GM18868 (cell line): ENCODE data around the gene ELOB.

Source experiments
- ATAC-seq: cut with Tn5 transposase; IDR thresholded peaks from one replicate; pipeline ENCODE4 v1.9.1; 2021; ENCODE audit warnings: mild to moderate bottlenecking, moderate library complexity; ENCODE audit not compliant: unreplicated experiment

ELOB gene

DNA sequence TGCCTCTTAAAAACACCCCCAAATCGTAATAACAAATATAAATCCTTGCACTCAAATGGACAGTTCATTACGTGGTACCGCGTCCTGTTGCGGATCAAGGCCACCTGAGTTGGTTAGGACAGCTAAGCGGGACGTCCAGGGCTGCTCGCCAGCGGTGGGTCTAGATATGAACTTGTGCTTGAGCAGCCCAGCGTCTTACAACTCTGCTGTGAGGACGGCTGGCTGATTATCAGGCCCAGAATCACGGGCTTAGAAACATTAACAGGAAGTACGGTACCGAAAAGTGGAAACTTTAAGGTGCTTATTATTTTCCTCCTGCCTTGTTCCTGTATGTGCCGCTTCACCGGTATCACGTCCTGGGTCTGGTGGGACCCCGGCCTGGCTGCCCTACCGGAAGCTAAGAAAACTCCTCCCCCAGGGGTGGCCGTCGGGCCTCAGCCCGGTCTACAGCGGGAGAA lies 25.5 kb downstream of the ELOB start:
- no peak for ATAC-seq

DNA sequence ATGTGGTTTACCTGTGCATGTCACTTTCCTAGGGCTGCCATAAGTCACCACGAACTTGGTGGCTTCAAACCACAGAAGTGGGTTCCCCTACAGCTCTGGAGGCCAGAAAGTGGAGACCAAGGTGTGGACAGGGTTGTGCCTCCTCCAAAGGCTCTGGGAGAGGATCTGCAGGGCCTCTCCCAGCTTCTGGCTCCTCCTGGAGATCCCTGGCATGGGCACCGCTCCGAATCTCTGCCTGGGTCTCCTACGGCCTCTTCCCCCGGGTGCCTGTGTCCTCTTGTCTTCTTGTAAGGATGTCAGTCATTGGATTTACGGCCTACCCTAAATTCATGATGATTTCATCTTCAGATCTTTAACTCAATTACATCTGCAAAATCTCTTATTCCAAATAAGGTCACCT lies 27.1 kb downstream of the ELOB start:
- ATAC-seq = no peak

DNA sequence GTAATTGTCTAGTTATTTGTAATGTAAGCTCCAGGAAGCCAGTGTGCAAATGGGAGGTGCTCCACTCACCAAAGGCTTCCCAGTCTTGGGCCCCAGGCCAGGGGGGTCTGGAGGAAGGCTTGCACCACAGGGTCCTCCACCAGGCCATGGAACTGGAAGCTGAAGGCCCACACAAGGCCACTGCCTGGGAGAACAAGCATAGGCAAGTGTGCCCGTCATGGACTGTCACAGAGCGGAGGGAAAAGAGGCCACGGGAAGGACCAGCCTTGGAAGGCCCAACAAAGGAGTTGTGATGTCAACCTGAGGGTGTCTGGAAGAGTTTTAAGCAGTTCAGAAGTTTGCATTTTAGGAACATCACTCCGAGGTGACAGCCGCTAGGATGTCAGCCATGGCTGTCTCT lies 27.6 kb downstream of the ELOB start:
- ATAC-seq = no peak

DNA sequence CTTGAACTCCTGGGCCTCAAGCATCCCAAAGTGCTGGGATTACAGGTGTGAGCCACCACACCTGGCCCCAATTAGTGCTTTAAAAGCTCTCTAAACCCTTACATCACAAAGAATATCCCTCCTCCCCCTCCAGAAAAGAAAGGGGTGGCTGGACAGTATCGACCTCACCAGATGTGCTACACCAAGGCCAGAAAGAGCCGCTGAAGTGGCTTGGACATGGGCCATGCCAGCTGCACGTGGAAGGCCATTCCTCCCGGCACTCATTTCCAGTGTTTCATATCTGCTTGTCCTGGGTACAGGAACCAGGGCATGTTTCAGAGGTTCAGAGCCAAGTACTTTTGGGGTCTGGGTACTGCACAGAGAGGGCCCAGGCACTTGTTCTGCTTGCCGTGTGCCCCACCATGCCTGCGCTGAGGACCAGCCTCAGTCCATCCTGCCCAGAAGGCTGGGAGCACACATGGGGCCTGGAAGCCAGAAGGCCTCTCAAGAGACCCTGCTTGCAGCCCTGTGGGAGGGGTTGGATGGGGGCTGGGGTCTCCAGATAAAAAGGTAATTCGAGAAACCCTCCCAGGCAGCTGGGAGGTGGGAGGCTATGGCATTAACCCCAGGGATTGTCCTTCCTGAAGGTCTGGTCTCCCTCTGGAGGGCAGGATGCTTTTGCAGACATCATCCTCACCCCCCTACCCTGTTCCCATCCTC lies 28.2 kb downstream of the ELOB start:
- ATAC-seq = no peak

DNA sequence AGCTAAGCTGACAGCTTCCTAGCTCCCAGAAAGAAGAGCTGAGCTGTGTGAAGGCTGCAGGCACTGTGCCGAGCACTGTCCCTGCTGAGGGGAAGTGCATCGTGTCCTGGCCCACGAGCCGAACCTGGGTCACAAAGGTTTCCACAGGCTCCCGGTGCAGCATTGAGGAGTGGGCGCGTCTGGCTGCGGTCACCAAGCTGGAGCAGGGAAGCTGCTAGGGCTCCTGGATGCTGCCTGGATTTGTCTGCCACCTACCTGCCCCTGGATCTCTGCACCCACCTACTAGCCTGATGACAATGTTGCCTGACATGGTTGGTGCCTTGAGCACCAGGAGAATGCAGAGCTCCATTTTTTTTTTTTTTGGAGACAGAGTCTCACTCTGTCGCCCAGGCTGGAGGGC lies 31.1 kb downstream of the ELOB start:
- no peak for ATAC-seq

DNA sequence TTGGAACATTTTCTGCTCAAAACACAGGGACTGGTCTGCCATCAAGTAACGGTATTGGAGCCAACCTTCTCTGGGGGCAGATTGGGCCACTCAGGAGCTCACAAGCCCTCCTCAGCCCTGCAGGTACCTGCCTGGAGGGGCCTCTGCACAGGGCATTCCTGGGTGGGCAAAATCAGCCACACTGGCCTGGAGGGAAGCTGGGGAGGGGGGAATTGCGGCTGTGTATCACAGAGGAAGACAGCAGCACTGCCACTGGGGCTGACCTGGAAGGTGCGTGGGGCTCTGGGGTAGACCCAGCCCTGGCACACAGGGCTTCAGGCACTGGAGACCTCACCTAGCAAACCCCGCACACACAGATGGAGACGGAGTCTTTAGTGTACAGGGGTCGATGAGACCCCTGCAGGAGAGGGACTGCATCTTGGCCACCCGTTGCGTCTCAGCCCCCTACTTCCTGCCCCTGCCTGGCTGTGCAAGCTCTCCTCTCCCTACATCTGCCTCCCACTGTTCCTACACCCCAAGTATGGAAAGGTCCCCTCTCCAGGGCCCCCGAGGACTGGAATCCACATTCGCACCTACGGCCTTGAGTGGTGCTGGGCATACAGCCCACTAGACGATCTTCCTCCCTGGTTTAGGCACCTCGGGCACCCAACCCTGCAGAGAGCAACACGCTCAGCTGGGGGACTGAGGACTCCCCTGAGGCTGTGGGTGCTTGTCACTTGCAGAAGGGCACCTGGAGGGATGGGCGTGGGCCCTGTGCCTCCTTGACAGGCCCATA lies 31.8 kb downstream of the ELOB start:
- ATAC-seq = no peak

DNA sequence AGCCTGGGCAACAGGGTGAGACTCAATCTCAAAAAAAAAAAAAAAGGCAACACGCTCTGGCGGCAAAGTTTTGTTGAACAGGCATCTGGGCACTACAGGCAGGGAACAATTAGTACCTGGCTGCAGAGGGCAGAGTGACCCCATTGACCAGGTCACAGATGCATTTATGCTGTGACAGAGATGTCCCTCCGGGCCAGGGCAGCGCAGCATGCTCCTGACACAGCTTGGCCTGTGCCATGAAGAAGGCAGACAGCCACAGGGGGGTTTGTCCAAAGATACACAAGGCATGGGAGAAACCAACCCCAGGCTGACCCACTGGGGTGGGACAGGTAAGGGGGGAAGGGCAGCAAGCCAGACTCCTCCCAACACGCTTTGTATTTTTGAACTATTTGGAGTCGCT lies 32.4 kb downstream of the ELOB start:
- no peak for ATAC-seq

DNA sequence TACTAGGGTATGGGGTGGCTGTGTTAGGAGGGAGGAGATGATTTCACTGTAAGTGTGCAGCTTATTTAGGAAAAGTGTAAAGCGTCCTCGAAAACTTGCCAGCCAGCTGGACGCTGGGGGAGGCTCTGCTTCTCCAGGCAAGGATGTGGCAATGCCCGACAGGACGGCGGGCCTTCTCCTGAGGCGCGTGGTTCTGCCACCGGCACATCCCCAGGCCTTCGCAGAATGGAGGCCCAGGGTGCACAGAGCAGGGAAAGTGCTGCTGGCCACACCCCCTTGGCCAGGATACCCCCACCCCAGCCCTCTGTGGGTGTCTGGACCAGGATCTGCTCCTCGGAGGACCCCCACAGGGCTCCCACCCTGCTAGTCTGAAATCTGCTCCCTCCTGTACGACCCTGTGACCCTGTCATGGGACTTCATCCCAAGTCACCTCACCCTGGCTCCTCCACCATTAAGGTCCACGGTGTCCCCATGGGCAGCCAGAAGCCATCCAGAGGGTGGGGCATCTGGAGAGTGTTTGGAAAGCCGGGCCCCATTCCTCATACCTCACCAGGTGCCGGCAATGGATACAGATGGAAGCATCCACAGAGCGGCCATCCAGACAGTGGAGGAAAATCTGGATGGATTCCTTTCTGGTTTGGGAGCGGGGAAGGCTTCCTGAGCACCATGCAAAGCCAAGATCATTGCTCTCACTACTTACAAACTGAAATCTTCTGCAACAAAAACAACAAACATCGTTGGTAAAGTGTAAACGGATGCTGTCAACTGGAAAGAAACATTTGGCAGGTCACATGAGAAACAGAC lies 33.9 kb downstream of the ELOB start:
- ATAC-seq = no peak

DNA sequence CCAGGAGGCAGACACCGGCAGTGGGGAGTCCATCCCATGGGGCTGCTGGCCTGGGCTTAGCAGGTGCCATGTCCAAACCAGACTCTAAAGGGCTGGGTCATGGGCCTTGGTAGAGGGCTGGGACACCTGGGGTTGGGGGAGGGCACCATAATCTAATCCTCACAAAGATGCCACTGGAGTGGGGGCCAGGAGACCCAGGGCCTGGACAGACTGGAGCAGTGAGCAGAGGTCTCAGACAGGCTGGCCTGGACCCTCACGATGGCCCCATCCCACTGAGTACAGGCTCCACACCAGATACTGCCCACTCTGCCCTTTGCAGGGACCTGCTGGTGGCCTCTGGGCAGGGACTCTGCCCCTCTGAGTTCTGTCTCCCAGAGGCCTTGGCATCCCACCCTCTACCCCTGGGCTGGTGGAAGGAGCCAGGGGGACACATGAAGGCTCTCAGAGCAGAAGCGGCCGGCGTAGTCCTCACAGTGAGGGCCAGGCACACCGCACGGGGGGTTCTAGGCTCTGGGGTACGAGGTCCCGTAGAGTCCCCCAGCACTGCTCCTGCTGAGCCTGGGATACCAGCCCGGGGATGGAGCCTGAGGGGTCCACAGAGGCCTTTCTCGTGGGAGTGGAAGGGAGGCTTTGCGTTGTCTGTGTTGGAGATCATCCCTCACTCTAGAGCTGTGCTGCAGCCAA lies 34.6 kb downstream of the ELOB start:
- ATAC-seq = no peak

DNA sequence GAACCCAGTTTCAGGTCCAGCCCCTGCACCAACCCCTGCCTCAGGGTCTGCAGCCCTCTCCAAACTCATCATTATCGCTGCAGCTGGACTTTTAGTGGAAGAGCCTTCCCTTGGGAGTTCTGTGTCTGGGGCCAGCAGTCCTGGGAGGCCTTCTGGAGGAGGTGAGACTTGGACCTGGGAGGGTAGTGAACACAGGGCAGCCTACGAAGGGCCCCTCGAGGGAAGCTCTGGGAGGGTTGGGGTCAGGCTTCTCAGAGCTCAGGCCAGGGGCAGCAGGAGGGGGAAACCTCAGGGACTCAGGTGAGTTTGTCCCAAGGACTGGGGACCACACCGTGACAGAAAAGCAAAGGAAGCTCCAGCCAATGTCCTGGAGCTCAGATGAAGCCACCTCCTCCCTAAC lies 35.9 kb downstream of the ELOB start:
- no peak for ATAC-seq

DNA sequence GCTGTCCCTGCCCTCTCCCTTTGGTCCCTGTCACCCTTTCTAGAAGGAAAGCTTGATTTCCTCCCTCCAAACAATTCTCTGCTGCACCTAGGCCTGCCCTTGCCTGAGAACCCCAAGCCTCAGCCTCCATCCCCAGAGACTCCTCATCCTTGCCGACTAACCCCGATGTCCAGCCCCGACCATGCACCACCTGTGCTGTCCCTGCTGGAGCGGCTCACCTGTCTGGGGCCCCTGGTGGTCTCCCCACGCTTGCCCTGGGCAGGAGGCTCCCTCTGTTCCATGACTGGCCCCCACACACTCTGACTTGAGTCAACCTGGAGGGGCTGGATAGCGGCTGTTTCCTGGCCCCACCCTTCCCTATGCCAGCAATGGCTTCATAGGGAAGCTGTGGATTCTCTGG lies 36.6 kb downstream of the ELOB start:
- ATAC-seq = no peak

DNA sequence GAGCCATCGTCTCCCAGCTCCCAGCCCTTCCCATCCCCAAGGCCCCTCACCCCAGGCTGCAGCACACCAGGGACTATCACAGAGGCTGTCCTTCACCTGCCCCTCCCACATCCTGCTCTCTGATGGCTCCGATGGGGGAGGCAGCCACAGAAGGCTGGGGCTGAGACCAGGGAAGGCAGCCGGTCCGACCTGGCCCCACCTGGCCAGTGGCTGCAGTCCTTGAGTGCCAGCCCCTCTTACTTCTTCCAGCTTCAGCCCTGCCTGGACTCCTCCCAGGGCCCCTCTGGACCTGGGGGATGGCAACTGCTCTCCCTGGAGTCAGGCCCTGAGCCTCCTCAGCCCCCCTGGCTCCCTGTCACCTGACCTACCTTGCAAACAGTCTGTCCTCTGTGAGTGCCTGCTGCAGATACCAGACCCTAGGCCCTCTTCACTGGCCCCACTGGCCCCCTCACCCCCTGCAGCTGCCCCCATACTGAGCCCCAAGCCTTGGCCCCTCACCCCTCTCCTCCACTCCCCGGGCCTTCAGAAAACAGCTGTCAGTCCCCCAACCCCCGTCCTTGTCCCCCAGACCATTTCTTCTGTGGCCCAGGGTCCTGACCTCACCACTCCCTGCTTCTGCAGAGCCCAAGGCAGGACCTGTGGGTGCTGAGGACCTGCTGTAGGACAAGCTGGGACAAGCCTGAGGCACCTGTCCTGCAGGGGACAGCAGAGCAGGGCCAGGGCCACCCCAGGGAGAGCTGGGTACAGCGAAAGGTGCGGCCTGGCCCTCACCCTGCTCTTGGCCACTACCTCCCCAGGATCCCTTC lies 37.3 kb downstream of the ELOB start:
- ATAC-seq = no peak

DNA sequence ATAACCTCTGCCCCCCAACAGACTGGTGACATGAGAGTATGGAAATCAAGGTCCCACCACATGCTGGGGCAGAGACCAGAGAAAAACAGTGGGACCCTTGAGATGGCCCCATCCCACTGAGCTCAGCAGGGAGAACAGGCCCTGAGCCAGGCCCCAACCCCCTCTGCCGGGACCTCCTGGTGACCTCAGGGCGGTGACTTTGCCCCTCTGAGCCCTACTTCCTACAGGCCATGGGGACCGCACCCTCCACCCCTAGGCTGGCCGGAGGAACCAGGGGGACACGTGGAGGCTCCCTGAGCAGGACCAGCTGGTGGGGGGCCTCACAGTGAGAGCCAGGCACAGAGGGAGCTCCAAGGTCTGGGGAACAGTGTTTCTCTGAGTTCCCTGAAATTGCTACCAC lies 38.5 kb downstream of the ELOB start:
- ATAC-seq = no peak

DNA sequence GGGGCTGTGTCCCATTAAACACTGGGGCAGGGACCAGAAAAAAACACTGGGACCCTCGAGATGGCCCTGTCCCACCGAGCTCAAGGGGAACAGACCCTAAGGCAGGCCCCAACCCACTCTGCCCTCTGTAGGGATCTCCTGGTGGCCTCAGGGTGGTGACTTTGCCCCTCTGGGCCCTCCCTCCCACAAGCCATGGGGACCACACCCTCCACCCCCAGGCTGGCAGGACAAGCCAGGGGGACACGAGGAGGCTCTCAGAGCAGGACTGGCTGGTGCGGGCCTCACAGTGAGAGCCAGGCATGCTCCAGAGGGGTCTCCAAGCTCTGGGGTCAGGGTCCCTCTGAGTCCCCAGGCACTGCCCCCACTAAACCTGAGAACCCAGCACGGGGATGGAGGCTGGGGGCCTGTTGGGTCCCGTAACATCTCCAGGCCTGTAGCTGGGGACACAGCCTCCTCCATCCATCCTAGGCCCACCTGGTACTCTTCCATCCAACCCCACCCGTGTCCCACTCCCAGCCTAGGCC lies 39.1 kb downstream of the ELOB start:
- no peak for ATAC-seq

DNA sequence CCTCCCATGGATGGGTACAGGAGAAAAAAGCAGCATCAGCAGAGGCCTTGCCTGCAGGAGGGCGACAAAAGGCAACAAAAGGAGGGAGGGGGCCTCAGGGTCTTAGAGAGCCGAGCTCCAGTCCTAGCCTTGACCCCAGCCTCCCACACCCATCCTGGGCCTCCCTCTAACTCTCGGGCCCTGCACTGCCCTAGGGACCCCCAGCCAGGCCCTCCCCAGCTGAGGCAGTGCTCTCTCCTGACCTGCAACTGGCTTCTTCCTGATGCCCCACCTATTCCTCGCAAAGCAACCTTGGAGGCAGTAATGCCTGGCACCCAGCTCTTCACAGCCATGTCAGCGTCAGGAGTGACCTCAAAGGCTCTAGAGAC lies 39.9 kb downstream of the ELOB start:
- no peak for ATAC-seq

DNA sequence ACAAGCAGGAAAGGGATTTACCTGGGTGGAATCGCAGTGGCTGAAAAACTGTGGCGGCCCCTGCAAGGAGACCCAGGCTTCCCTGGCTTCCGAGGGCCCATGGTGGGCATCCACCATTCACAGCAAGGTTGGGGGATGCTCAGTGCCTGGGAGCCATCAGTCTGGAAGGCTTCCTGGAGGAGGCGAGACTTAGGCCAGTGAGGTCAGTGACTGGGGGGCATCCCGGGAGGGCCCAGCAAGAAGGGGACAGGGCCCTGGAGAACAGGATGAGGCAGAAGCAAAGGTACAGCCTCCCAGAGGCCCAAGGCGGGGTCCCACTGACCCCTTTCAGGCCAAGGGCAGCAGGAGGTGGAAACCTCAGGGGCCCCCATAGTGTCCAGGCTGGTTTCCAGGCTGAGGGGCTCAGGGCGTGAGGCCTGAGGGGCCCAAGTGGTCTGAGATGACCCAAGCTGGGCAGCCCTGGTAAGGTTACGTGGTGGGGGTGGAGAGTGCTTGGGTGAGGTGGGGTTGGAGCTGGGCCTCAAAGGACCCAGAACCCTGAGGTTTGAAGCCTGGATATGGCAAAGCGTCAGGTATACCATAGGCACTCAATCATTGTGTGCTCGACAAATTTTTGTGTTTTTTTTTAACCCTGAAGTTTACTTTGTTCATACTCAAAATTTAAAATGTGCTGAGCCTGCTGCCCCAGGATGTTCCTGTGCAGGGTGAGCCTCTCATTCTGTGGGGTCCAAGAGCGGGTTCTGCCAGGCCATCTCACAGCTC lies 40.4 kb downstream of the ELOB start:
- ATAC-seq = no peak

DNA sequence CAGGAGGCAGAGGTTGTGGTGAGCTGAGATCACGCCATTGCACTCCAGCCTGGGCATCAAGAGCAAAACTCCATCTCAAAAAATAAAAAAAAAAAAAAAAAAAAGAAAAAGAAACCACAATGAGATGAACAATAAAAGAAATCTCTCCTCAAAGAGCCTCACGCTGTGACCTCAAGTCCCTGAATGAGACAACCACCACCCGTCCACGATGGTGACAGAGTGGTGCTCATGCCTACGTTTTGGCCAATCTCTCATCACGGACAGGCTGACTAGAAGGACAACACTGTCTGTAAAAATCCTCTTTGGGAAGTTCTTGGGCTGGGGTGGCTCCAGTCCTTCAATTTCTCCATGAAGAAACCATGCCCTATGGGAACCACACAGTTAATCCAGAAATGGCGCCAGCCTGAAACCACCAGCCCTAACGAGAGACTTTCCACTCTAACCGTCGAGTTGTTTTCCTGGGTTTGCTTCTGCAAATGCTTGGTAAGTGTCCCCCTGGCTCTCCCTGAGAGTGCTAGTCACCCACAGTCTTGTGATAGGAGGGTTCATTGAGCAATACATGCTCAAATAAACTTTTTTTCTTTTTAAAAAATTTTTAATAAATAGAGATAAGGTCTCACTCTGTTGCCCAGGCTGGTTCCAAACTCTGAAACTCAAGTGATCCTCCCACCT lies 42.1 kb downstream of the ELOB start:
- ATAC-seq = no peak

DNA sequence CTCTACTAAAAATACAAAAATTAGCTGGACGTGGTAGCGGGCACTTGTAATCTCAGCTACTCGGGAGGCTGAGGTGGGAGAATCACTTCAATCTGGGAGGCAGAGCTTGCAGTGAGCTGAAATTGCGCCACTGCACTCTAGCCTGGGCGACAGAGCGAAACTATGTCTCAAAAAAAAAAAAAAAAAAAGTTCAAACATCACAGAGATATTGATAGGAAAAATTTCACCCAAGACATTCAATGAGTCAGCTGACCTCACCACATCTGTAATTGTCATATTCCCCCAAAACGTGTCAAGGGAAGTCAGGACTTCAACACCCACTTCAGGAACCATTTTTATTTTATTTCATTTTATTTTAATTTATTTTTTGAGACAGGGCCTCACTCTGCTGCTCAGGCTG lies 49.0 kb downstream of the ELOB start:
- no peak for ATAC-seq

DNA sequence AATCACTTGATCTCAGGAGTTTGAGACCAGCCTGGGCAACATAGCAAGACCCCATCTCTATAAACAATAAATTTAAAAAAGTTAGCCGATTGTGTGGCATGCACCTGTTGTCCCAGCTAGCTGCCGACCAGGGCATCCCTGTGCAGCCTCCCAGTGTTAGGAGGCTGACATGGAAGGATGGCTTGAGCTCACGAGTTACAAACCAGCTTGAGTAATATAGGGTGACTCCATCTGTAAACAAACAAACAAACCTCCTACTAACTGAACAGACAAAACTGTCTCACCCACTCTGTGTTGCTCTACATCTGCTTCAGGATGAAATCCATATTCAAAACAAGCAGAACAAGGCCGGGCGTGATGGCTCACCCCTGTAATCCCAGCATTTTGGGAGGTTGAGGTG lies 50.2 kb downstream of the ELOB start:
- no peak for ATAC-seq
